ENCODE results near the gene NPHS1. TPM values are rescaled to one million over a fixed set of nuclear protein-coding genes. Genes with fewer than 3 reads are reported as not detected.

The NPHS1 gene
- total RNA-seq, 4 donors from 2014 or later = not detected

DNA sequence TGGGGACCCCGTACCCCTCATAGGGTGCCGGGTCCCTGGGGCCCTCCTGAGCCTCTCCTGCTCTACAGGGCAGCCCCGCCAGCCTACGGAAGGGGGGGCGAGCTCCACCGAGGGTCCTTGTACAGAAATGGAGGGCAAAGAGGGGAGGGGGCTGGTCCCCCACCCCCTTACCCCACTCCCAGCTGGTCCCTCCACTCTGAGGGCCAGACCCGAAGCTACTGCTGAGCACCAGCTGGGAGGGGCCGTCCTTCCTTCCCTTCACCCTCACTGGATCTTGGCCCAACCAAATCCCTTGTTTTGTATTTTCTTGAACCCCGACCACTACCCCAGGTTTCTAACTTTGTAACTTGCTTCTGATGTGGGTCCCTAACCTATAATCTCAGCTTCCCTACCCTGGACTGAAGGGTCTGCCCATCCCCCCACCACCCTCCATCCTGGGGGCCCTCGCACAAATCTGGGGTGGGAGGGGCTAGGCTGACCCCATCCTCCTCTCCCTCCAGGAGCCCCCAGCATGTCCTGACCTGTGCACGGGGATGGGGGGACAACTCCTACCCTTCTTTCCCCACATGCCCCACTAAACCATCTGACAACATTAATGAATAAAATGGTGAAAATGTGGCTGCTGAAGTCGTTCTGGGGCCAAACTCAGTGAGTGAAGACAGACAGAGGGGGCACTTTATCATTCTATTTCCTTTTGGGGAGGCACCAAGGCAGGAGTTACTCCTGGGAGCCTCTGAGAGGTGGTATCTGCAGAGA, 63.9 kb downstream of the NPHS1 start:
- WGBS, 2 donors (ENCODE audit: low coverage in 1 of 2) = 57% methylated on average over 2 of the region's 12 CpGs; no CpG with 5 or more reads in 1 of the 2 donors
- Histone ChIP-seq H3K27ac (no peak overlapping the region), H3K36me3 (peaks cover 0 to 42% of the 10 kb centered on the region in 2 donors), H3K4me1 (no peaks in the 10 kb centered on the region), H3K4me3 (no peak overlapping the region), H3K9me3 (no peaks in the 10 kb centered on the region), H3K27me3 (peaks cover 19% of the 10 kb centered on the region)
- TF ChIP-seq, protein P1, sequence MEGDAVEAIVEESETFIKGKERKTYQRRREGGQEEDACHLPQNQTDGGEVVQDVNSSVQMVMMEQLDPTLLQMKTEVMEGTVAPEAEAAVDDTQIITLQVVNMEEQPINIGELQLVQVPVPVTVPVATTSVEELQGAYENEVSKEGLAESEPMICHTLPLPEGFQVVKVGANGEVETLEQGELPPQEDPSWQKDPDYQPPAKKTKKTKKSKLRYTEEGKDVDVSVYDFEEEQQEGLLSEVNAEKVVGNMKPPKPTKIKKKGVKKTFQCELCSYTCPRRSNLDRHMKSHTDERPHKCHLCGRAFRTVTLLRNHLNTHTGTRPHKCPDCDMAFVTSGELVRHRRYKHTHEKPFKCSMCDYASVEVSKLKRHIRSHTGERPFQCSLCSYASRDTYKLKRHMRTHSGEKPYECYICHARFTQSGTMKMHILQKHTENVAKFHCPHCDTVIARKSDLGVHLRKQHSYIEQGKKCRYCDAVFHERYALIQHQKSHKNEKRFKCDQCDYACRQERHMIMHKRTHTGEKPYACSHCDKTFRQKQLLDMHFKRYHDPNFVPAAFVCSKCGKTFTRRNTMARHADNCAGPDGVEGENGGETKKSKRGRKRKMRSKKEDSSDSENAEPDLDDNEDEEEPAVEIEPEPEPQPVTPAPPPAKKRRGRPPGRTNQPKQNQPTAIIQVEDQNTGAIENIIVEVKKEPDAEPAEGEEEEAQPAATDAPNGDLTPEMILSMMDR (IDR thresholded peaks at IDR 0.05) = no peak
- TF ChIP-seq POLR2A (IDR thresholded peaks at IDR 0.05) (no peak), POLR2AphosphoS5 (IDR thresholded peaks at IDR 0.05) (no peak)
- no peak for ATAC-seq

DNA sequence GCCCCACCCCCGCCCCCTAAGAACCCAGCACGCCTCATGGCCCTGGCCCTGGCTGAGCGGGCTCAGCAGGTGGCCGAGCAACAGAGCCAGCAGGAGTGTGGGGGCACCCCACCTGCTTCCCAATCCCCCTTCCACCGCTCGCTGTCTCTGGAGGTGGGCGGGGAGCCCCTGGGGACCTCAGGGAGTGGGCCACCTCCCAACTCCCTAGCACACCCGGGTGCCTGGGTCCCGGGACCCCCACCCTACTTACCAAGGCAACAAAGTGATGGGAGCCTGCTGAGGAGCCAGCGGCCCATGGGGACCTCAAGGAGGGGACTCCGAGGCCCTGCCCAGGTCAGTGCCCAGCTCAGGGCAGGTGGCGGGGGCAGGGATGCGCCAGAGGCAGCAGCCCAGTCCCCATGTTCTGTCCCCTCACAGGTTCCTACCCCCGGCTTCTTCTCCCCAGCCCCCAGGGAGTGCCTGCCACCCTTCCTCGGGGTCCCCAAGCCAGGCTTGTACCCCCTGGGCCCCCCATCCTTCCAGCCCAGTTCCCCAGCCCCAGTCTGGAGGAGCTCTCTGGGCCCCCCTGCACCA, 65.0 kb downstream of the NPHS1 start:
- no CpG with 5 or more reads among the region's 15 CpGs for WGBS, 2 donors (ENCODE audit: low coverage in 1 of 2)
- H3K36me3 ChIP-seq = peaks cover 0 to 52% of the 10 kb centered on the region in 2 donors
- H3K27ac ChIP-seq = no peak overlapping the region
- H3K9me3 ChIP-seq = no peaks in the 10 kb centered on the region
- H3K27me3 ChIP-seq = peaks cover 11% of the 10 kb centered on the region
- no peaks in the 10 kb centered on the region for H3K4me1 ChIP-seq
- TF ChIP-seq EP300 (IDR thresholded peaks at IDR 0.05) = no peak
- TF ChIP-seq POLR2A (IDR thresholded peaks at IDR 0.05) = no peak
- no peak for TF ChIP-seq POLR2AphosphoS5 (IDR thresholded peaks at IDR 0.05)
- TF ChIP-seq, protein P1 (IDR thresholded peaks at IDR 0.05) = no peak
- no peak for ATAC-seq
- no peak overlapping the region for H3K4me3 ChIP-seq

DNA sequence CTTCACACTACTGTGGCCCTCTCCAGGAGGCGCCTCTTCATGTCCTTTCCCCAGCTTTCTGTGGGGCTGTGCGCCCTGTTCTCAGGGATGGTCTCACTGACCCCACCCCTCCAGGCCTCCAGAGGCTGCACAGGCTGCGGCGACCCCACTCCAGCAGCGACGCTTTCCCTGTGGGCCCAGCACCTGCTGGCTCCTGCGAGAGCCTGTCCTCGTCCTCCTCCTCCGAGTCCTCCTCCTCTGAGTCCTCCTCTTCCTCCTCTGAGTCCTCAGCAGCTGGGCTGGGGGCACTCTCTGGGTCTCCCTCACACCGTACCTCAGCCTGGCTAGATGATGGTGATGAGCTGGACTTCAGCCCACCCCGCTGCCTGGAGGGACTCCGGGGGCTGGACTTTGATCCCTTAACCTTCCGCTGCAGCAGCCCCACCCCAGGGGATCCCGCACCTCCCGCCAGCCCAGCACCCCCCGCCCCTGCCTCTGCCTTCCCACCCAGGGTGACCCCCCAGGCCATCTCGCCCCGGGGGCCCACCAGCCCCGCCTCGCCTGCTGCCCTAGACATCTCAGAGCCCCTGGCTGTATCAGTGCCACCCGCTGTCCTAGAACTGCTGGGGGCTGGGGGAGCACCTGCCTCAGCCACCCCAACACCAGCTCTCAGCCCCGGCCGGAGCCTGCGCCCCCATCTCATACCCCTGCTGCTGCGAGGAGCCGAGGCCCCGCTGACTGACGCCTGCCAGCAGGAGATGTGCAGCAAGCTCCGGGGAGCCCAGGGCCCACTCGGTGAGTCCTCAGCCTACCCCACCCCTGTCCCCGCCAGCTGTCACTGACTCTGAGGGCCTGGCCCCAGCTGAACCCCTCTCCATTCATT, 65.8 kb downstream of the NPHS1 start:
- peaks cover 4% of the 10 kb centered on the region for H3K27me3 ChIP-seq
- no peaks in the 10 kb centered on the region for H3K4me1 ChIP-seq
- peaks cover 0 to 60% of the 10 kb centered on the region in 2 donors for H3K36me3 ChIP-seq
- H3K4me3 ChIP-seq = no peak overlapping the region
- H3K9me3 ChIP-seq = no peaks in the 10 kb centered on the region
- no peak for ATAC-seq
- 84 to 91% methylated on average over 5 to 12 of the region's 31 CpGs for WGBS, 2 donors (ENCODE audit: low coverage in 1 of 2)
- no peak overlapping the region for H3K27ac ChIP-seq
- TF ChIP-seq EP300 (IDR thresholded peaks at IDR 0.05) (no peak), POLR2AphosphoS5 (IDR thresholded peaks at IDR 0.05) (no peak), POLR2A (IDR thresholded peaks at IDR 0.05) (no peak)
- TF ChIP-seq, protein P1 (IDR thresholded peaks at IDR 0.05) = no peak

DNA sequence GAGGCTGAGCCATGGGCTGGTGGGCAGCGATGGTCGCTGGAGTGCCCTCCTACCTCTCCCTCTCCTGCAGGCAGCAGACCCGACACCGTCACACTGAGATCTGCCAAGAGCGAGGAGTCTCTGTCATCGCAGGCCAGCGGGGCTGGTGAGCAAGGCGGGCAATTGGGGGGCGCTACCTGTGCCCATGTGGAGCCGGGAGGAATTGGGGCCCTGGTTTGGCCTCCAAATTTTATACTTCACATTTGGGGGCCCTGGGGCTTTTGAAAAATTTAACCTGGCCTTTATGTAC, 67.0 kb downstream of the NPHS1 start:
- Histone ChIP-seq H3K9me3 (no peaks in the 10 kb centered on the region), H3K27ac (no peak overlapping the region), H3K4me3 (no peak overlapping the region), H3K4me1 (no peaks in the 10 kb centered on the region), H3K27me3 (no peaks in the 10 kb centered on the region), H3K36me3 (peaks cover 0 to 73% of the 10 kb centered on the region in 2 donors)
- no peak for ATAC-seq
- TF ChIP-seq EP300 (IDR thresholded peaks at IDR 0.05) = no peak
- TF ChIP-seq, protein P1 (IDR thresholded peaks at IDR 0.05) = no peak
- TF ChIP-seq POLR2A (IDR thresholded peaks at IDR 0.05) = no peak
- no peak for TF ChIP-seq POLR2AphosphoS5 (IDR thresholded peaks at IDR 0.05)
- 65% methylated on average over 4 of the region's 10 CpGs; no CpG with 5 or more reads in 1 of the 2 donors for WGBS, 2 donors (ENCODE audit: low coverage in 1 of 2)

All from gastroesophageal sphincter (tissue), 4 donors.